Effector memory CD4-positive, alpha-beta T cell (primary cell): ENCODE results near the gene WNT8B.
A peak's percentile ranks its signal among the peaks of the same experiment; 100 is the strongest.

Experiments
- DNase-seq, 3 donors: peaks; one replicate each; pipeline ENCODE4 v3.0.0-alpha.2; 2020
- H3K27ac ChIP-seq: 2 replicates; pipeline ENCODE4 v1.7.0; 2013; ENCODE audit warnings: mild to moderate bottlenecking, low read length, moderate library complexity; ENCODE audit not compliant: insufficient read depth, poor library complexity, severe bottlenecking
- H3K27me3 ChIP-seq: replicated peaks from 2 replicates; pipeline ENCODE4 v1.7.0; 2013; ENCODE audit warnings: mild to moderate bottlenecking, low read length; ENCODE audit not compliant: insufficient read depth, control insufficient read depth, poor library complexity, severe bottlenecking
- H3K36me3 ChIP-seq: 2 replicates; pipeline ENCODE4 v1.7.0; 2013; ENCODE audit warnings: mild to moderate bottlenecking, low read length, moderate library complexity; ENCODE audit not compliant: control insufficient read depth, insufficient read depth
- H3K4me1 ChIP-seq: 2 replicates; pipeline ENCODE4 v1.7.0; 2013; ENCODE audit warnings: low read length, mild to moderate bottlenecking; ENCODE audit not compliant: control insufficient read depth, insufficient read depth, poor library complexity, severe bottlenecking
- H3K4me3 ChIP-seq: 2 replicates; pipeline ENCODE4 v1.7.0; 2013; ENCODE audit warnings: low read length, low read depth, mild to moderate bottlenecking; ENCODE audit not compliant: insufficient read depth, poor library complexity, severe bottlenecking
- H3K9me3 ChIP-seq: 2 replicates; pipeline ENCODE4 v1.7.0; 2013; ENCODE audit warnings: mild to moderate bottlenecking, low read length, moderate library complexity; ENCODE audit not compliant: control insufficient read depth
- total RNA-seq, 3 donors: gene quantifications; one replicate each; lab custom pipeline; 2026; lab: John Stamatoyannopoulos, UW

Gene WNT8B, protein sequence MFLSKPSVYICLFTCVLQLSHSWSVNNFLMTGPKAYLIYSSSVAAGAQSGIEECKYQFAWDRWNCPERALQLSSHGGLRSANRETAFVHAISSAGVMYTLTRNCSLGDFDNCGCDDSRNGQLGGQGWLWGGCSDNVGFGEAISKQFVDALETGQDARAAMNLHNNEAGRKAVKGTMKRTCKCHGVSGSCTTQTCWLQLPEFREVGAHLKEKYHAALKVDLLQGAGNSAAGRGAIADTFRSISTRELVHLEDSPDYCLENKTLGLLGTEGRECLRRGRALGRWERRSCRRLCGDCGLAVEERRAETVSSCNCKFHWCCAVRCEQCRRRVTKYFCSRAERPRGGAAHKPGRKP
- total RNA-seq, result 0 reads per million in 3 donors

DNA sequence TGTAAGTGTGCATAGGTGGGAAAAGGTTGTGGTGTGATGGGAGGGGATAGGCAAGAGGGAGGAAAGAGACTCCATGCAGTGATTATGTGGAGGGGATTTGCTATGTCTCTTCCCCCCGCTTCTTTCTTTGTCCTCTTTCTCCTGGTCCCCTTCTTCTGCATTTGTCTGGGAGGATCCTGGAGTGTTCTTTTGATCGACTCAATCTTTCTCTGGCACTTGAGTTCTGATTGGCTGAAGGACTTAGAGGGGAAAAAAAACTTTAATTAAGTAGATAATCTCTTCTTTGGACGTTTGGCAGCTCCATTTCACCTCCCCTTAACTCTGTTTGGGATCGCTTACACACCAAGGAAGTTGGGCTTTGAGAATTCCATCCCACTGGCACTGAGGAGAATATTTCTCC, at the start of gene WNT8B:
TSS of gene WNT8B (plus strand) at position 301 of the 400 bp plus-strand sequence. CDS start 160 bp downstream, outside the sequence.
- DNase-seq, result no peak
- Histone ChIP-seq H3K36me3 (no peaks in the 10 kb centered on the region), H3K27ac (no peak within 1 kb of the TSS), H3K27me3 (no peaks in the 10 kb centered on the region), H3K4me1 (no peaks in the 10 kb centered on the region), H3K4me3 (no peak within 1 kb of the TSS), H3K9me3 (no peaks in the 10 kb centered on the region)

DNA sequence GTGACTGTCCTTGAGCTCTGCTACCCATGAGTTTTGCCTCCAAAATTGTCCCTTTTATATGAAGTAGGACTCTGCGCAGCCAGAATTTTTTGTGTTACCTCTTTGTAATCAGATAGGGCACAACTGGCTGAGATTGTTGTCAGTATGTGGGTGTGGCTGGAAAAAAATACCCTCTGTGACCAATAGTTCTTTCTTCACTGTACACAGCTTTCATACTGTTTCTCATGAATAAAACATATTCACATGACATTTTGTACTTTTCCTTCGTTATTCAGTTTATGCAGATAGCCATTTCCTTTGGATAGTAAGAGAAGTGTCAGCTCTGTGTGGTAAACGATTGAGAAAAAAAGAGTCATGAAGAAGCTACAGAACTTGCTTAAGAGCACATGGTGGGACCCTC, 49.6 kb upstream of the WNT8B start:
- DNase-seq, result no peak
- no peak overlapping the region for H3K27ac ChIP-seq
- H3K36me3 ChIP-seq, result no peaks in the 10 kb centered on the region
- no peak overlapping the region for H3K4me3 ChIP-seq
- no peaks in the 10 kb centered on the region for H3K27me3 ChIP-seq
- H3K9me3 ChIP-seq, result no peaks in the 10 kb centered on the region
- no peaks in the 10 kb centered on the region for H3K4me1 ChIP-seq

DNA sequence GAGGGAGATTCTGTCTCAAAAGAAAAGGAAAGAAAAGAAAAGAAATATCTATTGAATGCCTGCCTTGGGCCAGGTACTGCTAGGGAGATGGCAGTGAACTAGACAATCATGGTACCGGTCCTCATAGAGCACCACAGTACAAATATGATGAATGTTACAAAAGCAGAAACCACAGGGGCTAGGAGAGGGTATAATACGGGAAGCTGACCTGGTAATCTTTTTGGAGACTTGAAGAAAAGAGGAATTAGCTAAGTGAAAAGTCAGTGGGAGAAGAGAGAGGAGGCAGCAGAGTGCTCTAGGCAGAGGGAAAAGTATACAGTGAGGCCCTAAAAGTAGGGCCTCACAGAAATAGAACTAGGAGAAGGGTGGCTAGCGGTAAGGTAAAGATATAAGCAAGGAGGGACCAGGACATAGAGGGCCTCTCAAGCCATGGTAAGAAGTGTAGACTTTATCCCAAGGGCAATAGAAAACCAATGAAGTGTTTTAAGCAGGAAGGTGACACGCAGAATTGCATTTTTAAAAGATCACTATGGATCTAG, 42.8 kb upstream of the WNT8B start:
- H3K27me3 ChIP-seq, result no peaks in the 10 kb centered on the region
- H3K9me3 ChIP-seq, result no peaks in the 10 kb centered on the region
- H3K4me3 ChIP-seq, result no peak overlapping the region
- no peaks in the 10 kb centered on the region for H3K36me3 ChIP-seq
- no peak for DNase-seq
- H3K27ac ChIP-seq, result no peak overlapping the region
- H3K4me1 ChIP-seq, result no peaks in the 10 kb centered on the region

DNA sequence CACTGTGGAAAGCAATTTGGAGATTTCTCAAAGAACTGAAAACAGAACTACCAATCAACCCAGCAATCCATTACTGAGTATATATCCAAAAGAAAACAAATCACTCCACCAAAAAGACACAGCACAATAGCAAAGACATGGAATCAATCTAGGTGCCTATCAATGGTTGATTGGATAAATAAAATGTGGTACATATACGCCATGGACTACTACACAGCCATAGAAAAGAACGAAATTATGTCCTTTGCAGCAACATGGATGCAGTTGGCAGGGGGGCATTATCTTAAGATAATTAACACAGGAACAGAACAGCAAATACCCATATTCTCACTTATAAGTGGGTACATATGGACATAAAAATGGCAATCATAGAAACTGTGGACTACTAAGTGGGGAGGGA, 35.4 kb upstream of the WNT8B start:
- H3K4me1 ChIP-seq, result no peaks in the 10 kb centered on the region
- no peaks in the 10 kb centered on the region for H3K36me3 ChIP-seq
- no peak overlapping the region for H3K4me3 ChIP-seq
- H3K27ac ChIP-seq, result no peak overlapping the region
- H3K9me3 ChIP-seq, result no peaks in the 10 kb centered on the region
- no peak for DNase-seq
- H3K27me3 ChIP-seq, result no peaks in the 10 kb centered on the region

DNA sequence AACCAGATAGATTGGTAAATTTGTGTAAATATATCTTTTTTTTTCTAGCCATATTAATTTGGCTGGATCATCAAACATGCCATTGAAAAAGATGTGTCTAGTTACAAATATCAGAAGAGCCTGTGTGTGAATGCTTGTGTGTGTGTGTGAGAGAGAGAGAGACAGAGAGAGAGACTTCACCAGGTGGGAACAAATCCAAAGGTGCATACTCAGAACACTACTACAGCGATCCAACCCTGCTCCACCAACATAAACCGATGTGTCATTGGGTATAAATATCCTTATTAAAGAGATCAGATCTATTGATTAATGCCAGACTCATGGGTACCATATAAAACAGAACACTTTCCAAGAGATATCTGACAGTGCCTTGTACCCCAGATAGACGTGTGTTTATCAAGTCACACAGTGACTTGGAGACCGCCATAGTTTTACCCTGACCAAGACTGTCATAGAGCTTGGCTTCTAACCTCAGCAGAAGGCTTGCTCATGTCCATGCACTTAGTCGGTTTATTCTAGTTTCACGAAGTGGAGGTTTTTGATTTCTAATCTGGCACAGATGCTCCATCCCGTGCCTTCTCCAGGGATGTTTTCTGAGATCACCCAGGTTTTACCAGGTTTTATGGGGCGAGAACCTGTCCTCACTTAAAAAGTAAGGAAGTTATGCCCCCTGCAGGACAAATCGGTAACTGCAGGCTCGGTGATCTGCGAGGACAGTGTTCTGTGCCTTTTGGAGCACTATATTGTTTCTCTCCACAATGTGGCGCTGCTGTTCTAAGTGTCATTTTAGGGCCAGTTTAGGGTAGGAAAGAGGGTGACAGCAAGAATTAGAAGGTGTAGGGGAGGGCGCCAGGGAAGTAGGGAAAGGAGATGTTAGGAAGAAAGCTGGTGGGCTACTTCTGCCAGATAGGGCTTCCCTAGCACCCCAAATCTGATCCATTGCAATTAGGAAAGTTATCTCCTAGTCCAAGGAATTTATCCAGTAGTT, 29.3 kb upstream of the WNT8B start:
- Histone ChIP-seq H3K27ac (no peak overlapping the region), H3K4me1 (no peaks in the 10 kb centered on the region)

DNA sequence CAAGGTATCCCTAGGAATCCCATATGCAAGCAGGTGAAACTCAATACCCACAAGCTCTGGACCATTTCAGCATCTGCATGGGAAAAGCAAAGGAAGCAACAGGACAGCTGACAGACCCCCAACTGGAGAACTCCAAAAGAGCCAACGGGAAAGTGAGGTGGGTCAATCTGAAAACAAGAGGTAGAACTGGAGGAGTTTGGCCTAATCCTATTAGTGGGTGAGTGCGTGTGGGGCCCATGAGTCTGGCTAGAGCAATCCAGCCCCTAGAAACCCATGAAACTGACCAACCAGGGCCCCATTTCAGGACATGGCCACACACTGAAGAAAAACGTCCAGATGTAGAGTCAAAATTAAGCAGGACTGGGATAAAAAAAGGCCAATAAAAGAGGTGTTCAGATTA, 26.6 kb upstream of the WNT8B start:
- DNase-seq, result no peak
- no peaks in the 10 kb centered on the region for H3K4me1 ChIP-seq
- H3K27ac ChIP-seq, result no peak overlapping the region
- no peaks in the 10 kb centered on the region for H3K36me3 ChIP-seq
- H3K27me3 ChIP-seq, result no peaks in the 10 kb centered on the region
- no peaks in the 10 kb centered on the region for H3K9me3 ChIP-seq
- no peak overlapping the region for H3K4me3 ChIP-seq

More for the DNA sequence above, 29.3 kb upstream of the WNT8B start:
- Histone ChIP-seq H3K36me3 (no peaks in the 10 kb centered on the region), H3K27me3 (no peaks in the 10 kb centered on the region), H3K4me3 (no peak overlapping the region), H3K9me3 (no peaks in the 10 kb centered on the region)
- peak; percentile 81 to 90 (median 88) for DNase-seq

DNA sequence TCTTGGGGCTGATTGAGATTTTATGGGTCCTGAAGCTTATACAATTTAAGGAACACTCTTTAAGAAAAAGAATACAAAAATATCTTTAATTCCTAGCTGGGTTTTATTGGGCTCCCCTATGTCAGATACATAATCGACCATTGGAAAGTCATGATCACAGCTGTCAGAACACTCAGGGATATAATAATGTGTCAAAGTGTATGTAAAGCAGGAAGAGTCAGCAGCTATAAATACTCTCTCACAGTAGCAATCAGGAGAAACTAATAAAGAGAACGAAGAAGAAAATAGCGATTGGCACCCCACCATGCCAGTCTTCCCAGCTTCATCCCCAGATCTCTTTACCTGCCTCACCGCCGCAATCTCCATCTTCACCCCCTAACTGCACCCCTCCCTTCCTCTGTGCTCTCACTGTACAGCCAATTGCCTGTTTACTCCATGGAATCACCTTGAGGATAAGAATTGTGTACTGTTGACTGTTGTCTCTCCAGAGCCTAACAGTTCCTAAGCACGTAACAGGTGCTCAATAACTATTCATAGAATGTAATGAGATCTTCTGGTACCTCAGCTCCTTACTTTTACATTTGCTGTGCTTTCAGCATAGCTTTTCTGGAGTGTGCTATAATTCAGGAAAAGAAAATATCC, 24.0 kb upstream of the WNT8B start:
- Histone ChIP-seq H3K9me3 (no peaks in the 10 kb centered on the region), H3K4me1 (no peaks in the 10 kb centered on the region), H3K27ac (no peak overlapping the region), H3K4me3 (no peak overlapping the region), H3K36me3 (no peaks in the 10 kb centered on the region), H3K27me3 (no peaks in the 10 kb centered on the region)
- no peak for DNase-seq

DNA sequence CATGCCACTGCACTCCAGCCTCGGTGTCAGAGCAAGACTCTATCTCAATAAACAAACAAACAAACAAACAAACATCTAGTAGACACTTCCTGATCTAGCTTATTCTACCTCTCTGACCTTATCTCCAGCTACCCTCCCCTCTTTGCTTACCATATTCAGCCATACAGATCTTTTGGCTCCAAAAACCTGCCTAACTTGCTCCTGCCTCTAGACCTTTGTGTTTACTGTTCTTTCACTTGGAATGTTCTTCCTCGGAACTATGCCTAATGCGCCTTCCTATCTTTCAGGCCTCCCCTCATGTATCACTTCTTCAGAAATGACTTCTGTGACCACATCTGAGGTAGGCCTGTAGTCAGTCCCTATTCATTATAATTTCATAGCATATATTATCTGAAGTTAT, 20.3 kb upstream of the WNT8B start:
- Histone ChIP-seq H3K4me3 (no peak overlapping the region), H3K4me1 (no peaks in the 10 kb centered on the region), H3K36me3 (no peaks in the 10 kb centered on the region)

DNA sequence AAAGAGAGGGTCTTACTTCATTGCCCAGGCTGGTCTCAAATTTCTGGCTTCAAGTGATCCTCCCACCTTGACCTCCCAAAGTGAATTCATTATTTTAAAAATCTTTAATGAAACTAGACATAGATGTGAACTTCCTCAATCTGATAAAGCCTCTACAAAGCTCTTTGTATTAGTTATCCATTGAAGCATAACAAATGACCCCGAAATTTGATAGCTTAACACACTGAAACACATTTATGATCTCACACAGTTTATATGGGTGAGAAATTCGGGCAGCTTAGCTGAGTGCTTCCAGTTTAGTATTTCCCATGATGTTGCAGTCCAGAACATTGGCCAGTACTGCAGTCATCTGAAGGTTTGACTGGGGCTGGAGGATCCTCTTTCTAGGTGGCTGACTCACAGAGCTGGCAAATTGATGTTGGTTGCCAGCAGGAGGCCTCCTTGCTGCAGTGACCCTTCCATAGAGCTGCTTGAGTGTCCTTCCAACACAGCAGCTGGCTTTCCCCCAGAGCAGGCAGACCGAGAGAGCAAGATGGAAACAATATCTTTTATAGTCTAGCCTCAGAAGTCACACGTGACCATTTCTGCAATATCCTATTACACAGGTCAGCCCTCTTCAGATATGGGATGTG, 16.6 kb upstream of the WNT8B start:
- Histone ChIP-seq H3K27me3 (no peaks in the 10 kb centered on the region), H3K27ac (no peak overlapping the region), H3K9me3 (no peaks in the 10 kb centered on the region), H3K4me3 (no peak overlapping the region), H3K4me1 (no peaks in the 10 kb centered on the region), H3K36me3 (no peaks in the 10 kb centered on the region)
- DNase-seq, result no peak

More for the DNA sequence above, 20.3 kb upstream of the WNT8B start:
- no peak for DNase-seq
- Histone ChIP-seq H3K27ac (no peak overlapping the region), H3K27me3 (no peaks in the 10 kb centered on the region), H3K9me3 (no peaks in the 10 kb centered on the region)
